ENCODE results near the gene RABGAP1L. TPM values are rescaled to one million over a fixed set of nuclear protein-coding genes. Genes with fewer than 3 reads are reported as not detected.

The RABGAP1L gene
- total RNA-seq, 1 experiment from 2014 or later = 20.2 TPM

DNA sequence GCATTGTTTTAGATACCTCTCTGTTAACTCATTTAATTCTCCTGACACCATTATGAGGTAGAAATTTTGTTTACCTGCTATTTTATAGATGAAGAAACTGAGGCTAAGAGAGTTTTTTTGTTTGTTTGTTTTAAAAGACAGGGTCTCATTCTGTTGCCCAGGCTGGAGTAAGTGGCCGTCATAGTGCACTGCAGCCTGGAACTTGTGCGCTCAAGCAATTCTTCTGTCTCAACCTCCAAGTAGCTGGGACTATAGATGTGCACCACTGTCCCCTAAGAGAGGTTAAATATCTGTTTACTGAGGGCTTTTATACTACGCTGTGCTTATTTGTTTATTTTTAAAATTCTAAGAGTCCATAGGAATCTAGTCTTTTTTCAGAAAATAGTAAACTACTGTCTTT, 796.8 kb downstream of the RABGAP1L start:
- DNase-seq (ENCODE audit: low spot score) = no peak

DNA sequence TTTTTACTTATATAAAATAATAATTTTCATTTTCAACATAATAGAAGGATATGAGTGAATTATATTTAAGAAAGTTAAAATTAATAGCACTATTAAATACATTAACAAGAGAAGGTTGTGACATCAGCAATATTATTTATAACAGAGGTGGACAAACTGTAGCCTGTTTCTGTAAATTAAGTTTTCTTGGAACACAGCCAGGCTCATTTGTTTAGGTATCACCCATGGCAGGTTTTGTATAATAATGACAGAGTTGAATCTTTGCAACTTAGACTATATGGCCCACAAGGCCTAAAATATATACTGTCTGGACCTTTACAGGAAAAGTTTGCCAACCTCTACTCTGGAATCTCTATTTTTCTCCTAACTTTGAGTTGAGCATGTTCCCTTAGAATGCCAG, 797.7 kb downstream of the RABGAP1L start:
- no peak for DNase-seq (ENCODE audit: low spot score)

DNA sequence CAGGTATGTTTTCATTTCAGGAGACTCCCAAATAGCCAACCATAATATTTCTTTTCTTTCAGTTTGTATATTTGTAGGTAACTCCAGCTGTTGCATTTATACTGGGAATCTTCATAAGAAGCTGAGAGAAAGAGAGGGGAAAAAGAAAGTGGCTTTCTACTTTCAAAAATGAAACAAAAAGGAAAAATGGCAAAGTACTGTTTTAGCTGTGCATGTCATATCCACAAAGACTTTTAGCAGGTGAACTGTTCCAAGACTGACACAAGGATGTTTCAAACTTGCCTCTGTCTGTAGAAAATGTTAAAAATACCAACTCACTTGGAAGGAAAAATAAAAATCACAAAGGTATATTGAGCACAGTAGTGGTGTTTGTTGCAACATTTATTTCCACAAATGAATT, 798.5 kb downstream of the RABGAP1L start:
- DNase-seq (ENCODE audit: low spot score) = no peak

DNA sequence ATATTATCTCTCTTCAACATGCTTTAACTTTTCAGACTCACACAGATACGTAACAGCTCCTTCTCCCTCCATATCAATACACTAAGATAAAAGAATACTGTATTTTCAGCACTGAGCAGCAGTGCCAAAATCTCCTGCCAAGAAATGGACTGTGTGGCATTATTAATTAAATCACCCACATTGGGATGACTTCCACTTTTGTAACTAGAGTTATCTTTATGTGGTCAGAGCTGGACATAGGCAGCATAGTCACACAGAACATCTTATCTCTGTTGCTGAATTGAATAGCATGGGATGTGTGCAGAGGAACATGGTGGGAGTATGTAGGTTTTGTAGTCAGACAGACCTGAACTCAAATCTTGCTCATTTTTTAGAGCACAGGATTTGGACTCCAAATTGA, 799.1 kb downstream of the RABGAP1L start:
- no peak for DNase-seq (ENCODE audit: low spot score)

DNA sequence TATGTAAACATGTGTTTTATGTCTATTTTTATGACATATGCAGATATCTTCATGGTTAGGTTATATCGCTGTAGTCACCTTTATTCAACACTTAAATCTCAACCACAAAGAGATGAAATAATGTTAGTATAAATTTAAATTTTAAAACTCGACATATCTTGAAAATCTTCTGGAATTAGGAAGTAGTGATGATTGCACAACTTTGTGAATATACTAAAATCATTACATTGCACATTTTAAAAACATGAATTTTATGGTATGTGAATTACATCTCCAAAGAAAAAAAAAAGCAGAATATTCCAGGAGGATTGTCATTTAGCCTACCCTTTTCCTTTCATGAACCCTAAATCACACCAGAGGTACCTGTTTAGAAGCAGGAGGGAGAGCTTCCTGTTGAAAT, 801.0 kb downstream of the RABGAP1L start:
- DNase-seq (ENCODE audit: low spot score) = no peak

DNA sequence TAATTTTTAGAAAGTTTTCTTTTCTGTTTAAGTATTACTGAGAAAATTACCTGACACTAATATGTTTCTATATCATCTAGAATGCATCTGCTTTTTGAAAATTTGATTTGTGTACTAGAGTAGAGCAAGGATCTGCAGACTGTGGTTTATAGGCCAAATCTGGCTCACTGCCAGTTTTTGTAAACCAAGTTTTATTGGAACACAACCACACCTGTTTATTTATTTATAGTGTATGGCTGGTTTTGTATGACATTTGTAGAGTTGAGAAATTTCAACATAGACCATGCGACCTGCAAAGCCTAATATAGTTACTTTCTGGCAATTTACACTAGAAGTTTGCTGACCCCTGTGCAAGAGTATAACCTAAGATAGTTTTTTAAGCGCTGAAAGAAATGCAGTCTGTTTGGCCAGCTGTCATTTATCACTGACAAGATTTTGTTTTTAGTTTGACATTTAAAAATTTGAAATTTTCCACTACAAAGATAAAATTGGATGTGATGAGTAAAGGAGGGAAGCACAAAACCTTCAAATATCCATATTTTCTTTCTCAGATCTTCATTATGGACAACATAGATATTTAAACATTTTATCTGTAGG, 804.3 kb downstream of the RABGAP1L start:
- peak; percentile 74 for DNase-seq (ENCODE audit: low spot score)

DNA sequence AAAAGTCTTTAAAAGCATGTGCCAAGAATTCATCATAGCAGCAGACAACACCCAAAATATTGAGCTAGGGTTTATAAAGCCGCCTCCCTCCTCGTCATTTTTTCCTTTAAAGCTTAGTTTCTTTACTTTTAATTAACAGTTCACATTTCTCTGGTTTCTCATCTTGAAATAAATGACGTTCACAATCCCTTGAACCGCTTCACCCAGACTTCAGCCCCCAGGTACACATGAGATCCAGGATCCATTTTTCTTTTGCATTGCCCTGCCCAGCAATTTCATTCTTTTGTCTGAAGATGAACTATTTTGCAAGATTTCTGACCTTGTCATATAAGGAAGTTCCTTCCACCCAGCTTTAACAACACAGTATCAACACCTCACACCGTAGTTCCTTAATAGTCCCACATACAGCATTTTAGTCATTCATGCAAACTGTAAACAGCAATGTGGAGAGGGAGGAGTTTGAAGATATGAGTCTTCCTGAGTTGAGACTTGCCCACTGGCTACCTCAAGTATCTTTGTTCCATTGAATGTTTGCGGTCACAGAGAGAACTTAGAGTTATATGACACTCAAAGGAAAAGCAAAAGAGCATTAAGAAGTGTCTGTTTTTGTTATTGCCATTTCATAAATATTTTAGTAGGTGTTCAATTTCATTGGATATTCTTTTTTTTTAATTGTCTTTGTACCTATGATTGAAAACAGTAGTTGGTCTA, 805.1 kb downstream of the RABGAP1L start:
- peak; percentile 51 for DNase-seq (ENCODE audit: low spot score)

DNA sequence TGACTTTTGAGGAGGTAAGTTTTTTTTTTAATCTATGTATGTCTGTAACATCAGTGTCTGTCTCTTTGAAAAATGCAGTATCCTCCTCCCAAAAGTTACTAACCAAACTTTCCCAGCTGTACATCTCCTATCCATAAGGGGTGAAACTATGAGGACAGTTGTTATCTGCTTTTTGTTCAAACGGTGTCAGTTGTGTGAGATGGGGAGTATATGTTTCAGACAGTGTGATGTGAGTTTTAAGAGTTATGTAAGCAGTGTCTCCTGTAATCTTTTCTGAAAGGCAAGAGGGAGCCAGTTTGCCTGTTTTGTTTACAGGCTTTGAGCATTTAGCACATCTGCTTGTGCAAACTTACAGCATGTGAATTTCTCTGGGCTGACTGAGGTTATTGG, 805.6 kb downstream of the RABGAP1L start:
- DNase-seq (ENCODE audit: low spot score) = no peak

DNA sequence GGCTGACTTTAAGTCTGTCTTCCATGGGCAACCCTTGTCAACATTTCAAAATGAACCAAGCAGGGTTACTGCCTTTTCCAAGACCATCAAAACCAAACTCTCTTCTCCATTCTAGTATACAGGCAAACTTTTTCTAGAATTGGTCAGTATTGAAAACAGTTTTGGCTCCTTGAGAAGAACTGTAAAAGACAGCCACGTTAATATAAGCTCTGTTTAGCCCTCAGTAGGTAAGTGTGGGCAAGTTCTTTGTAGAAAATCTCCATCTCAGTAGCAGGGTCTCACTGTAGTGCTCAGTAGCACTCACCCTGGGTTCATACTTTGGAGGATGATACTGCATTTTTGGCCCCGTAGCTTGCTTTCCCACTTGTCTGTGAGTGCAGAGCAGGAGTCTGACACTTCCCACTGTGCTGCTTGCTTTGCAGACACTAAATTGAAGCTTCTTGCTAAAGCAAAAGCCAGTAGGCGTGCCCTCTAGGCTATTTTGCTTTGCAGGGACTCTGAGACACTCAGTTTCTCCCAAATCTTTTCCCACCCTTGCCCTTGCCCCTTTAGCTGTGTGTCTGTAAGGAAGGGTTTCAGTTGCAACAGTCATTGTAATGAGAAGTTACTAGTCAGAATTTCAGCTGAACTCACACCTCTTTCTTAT, 806.2 kb downstream of the RABGAP1L start:
- no peak for DNase-seq (ENCODE audit: low spot score)

DNA sequence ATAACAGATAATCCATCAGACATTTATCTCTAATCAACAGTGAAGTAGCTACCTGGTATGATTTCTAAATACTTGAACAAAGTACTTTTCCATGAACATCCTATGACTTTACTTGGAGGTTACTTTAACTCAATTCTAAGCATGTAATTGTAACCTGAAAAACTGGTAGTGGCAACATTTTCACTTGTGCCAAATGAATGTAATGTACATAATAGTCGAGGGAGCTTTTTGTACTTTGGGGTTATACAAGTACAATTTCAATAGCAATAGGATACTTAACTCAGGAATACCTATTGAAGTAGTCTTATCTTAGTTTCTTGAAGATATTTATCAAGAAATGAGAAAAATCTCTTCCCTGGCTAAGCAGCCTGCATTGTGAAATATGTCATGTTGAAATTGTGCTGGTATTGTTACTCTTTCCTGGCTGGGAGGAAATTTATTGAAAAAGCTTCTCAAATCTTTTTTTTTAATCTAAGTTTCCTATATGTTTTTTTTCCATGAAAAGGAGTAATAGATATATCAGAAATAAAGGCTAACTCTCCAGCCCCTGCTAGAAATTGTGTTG, 806.8 kb downstream of the RABGAP1L start:
- peak; percentile 45 for DNase-seq (ENCODE audit: low spot score)

DNA sequence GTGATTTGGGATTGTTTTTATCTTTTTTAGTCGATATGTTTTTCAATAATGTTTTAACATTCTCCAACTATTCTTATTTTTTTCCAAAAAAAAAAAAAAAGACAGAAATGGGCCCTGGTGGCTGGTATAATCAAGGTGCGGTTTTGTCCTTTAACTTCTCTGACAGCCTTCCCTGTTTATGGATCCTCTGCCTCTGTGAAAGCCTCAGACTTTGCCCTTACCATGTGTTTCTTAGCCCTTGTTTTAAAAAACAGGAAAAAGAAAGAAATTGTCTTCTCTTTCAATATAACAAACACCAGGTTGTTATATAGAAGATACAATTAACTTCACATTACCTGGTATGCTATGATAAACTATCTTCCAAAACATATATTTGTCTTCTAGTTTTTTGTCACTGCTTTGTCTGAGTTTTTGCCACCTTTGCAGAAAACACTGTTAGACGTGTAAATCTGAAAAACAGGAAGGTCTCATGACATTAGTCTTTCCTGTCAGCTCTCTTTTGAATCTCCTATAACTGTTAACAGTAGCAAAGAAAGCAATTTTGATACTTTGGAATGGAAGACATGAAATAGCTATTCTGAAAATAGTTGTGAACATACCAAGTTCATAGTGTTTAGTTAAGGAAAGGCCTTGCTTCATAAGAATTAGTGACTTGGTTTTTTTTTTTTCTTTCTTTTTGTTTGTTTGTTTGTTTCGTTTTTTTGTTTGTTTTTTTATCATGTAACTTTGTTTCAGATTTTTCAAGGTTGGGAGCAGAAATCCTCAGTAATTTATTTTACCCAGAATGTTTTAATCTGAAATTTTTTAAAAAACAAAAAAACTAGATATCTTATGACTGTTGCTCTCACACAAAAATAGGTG, 808.8 kb downstream of the RABGAP1L start:
- peak; percentile 9 for DNase-seq (ENCODE audit: low spot score)

DNA sequence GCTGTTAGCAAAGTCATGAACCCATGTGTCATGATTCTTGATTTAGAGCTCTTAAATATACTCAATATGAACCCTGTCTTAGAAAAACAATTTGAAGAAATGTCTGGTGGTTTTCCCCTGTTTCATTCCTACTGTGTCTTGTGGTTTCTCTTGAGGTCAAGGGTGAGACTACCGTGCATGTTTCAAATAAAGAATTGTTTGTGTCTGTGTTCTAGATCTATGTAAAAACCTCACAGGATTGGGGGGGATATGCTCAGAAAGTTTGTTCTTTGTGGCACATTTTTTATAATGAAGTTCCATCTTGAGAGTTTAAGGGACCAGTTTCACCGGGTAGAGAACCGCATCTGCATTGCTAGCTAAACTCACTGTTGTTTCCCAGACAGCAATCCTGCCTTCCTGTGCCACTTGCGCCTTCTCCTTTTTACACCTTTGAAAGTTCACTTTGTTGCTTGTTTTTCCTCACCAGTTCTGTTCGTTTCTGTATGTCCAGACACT, 809.5 kb downstream of the RABGAP1L start:
- DNase-seq (ENCODE audit: low spot score) = peak; percentile 52

DNA sequence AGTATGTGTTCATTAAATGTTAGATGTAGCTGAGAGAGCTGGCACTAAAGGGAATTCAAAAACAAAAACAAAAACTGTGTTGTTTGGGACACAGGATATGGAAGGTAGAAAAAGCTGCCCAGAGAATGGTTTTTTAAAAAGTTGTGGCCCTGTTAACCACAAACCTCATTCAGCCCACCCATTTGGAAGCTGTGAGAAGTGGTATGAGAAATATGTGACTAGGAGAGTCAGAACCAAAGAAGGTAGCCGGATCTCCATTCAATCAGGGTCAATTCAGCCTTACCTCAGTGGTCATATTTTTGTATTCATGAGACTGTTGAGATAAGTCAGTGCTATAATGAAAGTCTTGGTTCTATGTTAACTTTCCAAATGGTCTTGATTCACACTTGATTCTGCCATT, 810.7 kb downstream of the RABGAP1L start:
- no peak for DNase-seq (ENCODE audit: low spot score)

DNA sequence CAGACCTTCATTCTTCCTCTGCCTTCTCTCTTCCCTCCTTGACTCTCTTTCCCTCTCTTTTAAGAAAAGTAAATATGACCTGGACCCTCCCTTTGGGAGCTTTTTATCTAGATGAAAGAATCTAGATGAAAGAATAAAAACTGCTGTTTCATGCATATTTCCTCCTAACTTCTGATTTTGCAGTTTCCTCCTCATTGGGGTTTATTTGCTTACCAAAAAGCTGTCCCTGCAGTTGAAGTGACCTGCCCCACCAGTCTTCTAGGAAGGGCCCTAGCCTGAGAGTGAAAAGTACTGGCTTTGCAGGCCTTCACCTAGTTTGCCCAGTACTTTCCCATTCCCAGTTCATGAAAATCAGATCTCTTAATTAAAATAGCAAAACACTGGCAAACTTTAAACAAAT, 812.1 kb downstream of the RABGAP1L start:
- DNase-seq (ENCODE audit: low spot score) = no peak

DNA sequence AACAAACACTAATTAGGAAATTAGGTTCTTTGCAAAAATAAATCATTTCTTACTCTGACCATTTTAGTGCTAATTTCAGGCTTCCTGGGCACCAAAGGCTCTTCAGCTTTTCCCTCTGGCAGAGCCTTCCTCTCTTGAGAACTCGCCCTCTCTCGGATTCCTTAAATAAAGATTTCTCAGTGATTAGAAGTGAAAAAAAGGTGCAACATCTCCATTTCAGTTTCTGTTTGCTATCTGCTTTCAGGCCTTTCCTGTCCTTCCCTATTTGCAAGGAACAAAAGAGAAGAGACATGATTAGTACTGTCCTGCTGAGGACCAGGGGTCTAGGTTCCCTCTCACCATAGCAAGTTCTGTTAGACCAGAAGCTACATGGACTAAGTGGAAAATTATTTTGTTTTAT, 812.6 kb downstream of the RABGAP1L start:
- no peak for DNase-seq (ENCODE audit: low spot score)

DNA sequence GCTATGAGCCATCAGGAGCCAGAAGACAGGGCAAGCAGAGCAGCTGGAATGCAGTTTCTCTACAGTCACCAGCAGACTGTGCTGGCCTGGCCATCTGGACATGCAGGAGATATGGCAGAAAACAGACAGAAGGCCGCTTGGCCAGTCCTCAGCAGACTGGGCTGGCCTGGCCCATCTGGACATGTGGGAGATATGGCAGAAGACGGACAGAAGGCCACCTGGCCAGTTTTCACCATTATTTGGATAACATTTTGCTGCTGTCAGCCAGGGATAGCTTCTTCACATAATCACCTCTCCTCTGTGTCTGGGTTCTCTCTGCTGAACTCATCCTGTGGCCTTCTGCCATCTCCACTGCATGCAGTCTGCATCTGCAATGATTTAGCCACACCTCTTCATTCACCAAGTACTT, 815.4 kb downstream of the RABGAP1L start:
- DNase-seq (ENCODE audit: low spot score) = no peak

DNA sequence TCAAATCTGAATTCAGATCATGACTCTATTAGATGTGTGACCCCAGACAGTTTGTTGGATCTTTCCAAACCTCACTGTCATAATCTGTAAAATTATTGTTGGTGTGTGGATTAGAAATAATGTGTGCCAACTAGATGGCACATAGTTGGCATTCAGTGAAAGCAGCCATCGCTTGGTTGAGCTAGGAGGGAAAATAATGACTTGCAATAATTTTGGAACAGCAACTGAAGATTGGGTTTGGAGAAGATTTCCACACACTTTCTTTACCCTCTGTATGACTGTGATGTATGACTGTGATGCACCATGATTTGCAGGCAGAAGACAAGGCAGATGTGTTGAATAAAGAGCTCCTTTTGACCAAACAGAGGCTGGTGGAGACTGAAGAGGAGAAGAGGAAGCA, 816.4 kb downstream of the RABGAP1L start:
- DNase-seq (ENCODE audit: low spot score) = no peak

DNA sequence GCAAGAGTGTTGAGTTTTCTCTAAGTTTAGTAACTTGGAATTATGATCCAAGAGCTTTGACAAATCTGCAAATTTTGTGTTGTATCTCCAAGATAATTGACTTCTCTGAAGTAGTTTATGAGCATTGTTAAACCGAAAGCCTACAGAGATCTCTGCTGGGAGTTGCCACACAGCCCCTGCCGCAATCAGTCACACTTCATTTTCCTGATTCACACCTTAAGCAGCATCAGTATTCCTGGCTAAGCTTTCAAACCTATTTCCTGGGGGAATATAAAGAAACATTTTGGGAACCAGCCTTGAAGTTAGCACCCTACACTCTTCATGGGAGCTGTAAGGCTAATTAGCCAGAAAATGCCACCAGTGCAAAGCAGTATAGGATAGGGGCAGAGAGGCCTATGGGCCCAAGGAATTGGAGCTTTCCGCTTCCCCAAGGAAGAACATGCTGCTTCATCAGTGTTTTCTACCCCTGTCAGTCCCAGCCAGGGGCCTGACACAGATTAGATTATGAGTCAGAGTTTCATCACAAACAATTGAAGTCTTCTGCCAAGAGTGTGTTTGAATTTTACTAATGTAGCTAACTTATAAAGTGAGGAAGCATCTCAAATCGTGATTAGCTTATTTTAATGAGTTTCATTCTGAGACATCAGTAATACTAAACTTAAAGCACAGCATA, 817.3 kb downstream of the RABGAP1L start:
- DNase-seq (ENCODE audit: low spot score) = no peak

DNA sequence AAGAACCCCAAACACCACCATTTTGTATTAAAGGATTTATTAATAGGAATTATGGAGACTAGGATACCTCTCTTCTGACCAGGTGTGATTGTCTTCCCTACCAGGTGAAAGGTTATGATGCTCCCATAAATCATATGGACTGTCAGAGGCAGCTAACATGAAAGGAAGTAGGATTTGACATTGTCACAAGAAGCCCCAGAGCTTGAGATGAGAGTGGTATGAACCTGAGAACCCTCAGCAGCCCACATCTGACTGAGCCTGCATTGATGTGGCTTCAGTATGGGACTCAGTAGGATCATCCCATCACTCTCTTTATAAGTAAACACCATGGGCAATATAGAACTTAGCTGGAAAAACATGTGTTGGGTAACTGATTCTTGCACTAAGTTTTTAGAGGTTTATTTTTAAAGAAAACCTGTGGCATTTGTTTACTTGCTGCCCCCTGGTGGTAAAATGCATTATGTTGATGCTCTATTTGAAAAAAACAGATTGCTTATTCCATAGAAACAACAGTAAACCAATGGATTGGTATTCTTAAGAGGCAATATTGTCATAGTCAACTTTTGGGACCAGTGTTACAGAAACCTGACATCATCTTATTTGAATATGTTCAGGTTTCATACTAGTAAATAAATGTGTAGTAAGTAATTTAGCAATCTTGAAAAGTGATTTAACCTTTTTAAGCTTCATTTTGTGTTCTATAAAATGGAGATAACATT, 823.8 kb downstream of the RABGAP1L start:
- peak; percentile 73 for DNase-seq (ENCODE audit: low spot score)

DNA sequence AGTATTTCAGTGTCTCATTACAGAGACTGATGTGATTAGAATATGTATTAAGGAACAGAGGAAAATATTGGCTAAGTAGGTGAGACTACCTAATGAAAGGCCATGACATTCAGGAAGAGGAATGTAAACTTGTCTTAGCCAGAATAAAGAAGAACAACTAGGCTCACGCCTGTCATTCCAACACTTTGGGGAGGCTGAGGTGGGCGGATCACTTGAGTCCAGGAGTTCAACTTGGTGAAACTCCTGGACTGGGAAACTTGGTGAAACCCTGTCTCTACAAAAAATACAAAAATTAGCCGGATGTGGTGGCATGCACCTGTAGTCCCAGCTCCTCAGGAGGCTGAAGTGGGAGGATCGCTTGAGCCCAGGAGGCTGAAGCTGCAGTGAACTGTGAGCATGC, 825.6 kb downstream of the RABGAP1L start:
- DNase-seq (ENCODE audit: low spot score) = no peak
